HG03196 (cell line): Measurements from ENCODE around the gene SMIM1.
"Not testable (repeated sequence)": the region's sequence is repeated elsewhere in the genome, so short reads cannot be mapped to it uniquely, and the experiment has no call there.

Experiments
- ATAC-seq: cut with Tn5 transposase; IDR thresholded peaks from one replicate; pipeline ENCODE4 v1.9.1; 2021; ENCODE audit not compliant: unreplicated experiment

The SMIM1 gene

DNA sequence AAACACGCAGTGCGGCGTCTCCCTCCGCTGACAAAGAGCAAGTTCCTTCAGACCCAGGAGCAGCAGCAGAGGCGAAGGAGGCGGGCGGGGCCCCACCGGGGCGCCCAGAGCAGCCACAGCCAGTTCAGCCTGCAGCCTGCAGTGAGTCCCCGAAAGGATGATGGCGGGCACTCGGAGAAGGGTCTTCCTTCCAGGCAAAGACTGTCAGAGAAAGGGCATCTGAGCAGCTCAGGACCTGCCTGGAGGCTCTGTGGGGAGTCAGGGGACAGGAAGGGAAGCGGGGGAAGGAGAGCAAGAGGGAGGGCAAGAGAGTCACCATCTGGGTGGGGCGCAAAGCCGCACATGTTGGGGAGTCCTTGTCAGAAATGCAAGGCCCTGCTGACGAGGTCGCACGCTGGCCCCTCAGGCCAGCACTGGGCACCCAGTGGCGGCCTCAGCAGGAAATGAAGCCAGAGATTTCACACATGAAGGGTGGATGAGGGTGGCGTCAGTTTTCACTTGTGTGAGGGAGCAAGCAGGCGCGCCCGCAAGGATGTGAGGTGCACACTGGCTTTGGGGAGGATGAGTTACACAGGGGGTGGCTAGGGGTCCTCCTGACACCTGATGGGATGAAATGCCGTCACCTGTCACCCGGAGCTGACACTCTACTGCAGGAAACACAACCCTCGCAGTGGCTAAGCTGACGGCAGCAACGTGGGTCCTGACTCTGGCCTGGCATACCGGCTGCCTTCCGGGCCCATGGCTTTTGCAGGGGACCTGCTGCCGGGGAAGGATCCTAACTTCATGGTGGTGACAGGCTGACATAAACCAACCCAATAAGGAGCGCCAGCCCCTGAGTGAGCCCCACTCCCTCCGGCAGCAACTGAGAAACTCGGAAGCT is 17.1 kb downstream of the SMIM1 start:
- ATAC-seq, result no peak

DNA sequence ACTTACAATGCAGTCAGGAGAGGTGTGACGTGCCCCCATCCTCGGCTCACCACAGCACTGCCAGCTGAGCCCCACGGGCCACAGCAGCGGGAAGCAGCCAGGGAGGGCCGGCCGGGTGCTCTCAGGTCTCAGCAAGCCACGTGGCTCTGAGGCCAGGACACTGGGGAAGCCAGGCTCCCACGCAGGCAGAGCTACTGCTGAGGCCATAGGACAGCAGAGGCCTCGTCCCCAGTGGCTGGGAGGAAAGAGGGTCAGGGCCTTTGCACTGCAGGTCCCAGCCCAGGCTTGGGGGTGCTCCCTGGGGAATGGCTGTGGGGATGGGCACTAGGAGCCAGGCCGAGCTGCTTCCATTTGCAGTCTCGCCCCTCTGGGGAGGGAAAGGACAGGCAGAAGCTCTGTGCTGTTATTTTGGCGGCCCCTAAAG is 18.0 kb downstream of the SMIM1 start:
- ATAC-seq, result no peak

DNA sequence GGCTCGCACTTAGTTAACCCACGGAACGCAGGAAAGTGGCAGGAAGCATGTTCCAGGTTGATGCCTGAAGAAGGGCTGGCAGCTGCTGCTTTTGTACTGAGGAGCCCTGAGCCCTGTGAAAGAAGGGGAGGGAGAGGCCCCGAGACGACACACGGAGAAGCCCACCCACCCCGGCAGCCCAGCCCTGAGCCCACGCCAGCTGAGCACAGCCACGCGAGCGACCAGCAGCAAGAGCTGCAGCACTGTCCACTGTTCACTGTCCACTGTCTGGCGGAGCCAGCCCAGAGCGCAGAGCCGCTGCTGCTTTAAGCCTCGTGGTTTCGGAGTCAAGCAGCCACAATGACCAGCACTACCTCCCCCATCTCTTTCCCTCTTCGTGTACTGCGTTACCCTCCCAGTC is 18.4 kb downstream of the SMIM1 start:
- ATAC-seq, result no peak

DNA sequence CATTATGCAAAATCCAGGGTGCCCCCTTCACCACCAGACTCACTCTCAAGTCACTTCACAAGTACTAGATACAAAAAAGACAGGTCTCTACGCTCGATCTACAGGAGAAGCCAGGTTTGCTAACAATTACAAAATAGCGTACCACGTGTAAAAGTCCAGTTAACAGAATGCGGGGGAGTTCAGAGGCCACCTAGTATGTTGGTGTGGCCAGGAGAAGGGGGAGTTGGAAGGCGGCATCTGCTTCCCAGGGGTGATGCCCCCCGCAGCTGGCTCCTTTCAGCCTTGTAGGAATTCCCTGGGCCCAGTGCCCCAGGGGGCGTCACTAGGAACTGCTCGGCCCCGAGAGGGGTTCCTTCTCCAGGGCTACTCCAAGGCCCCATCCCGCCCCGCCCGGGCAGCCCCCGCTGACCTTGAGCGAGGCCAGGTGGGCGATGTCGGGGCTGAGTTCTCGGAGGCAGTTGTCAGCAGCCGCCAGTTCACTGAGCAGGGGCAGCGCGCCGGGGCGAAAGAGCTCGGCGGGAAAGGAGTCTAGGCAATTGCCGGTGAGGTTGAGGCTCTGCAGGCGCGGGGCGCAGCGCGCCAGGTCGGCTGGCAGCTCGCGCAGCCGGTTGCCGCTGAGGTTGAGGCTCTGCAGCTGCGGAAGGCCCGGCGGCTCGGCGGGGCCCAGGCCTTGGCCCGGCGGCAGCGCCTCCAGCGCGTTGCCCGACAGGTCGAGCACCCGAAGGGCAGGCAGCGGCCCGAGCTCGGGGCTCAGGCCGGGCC is 23.1 kb downstream of the SMIM1 start:
- peak; percentile 19 for ATAC-seq

DNA sequence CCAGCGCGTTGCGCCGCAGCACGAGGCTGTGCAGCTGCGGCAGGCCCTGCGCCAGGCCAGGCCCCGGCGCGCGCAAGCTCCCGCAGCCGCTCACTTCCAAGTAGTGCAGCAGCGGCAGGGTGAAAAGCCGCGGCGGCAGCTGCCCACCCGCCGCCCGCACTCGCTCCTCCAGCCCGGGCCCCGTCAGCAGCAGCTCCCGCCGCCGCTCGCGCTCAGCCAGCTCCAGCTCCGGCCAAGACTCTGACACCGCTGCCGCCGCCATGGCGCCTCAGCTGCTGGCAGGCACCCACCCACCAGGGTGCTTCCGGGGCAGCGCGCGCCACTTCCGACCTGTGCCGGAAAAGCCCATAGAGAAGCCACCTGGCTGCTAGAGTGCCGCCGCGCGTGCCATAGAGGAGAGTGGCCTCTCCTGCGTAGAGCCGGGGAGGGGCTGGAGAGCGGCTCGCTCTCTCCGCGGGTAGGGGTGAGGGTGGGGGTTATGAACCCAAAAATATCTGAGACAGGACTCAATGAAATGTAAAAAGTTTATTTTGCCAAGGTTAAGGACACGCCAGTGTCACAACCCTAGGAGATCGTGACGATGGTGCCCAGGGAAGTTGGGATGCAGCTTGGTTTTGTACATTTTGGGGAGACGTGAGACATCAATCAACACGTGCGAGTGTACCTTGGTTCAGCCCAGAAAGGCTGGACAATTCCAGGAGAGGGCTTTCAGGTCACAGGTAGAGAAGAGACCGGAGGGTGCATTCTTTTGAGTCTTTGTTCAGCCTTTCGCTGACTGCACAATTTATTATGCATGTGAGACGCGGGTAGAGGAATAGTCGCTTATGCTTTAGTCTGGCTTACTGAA is 23.9 kb downstream of the SMIM1 start, which contains the start of gene LRRC47:
LRRC47 (minus strand) TSS at position 284 of the 847 bp plus-strand sequence; CDS start at position 262, 22 bp downstream.
- ATAC-seq, result peak; percentile 98

DNA sequence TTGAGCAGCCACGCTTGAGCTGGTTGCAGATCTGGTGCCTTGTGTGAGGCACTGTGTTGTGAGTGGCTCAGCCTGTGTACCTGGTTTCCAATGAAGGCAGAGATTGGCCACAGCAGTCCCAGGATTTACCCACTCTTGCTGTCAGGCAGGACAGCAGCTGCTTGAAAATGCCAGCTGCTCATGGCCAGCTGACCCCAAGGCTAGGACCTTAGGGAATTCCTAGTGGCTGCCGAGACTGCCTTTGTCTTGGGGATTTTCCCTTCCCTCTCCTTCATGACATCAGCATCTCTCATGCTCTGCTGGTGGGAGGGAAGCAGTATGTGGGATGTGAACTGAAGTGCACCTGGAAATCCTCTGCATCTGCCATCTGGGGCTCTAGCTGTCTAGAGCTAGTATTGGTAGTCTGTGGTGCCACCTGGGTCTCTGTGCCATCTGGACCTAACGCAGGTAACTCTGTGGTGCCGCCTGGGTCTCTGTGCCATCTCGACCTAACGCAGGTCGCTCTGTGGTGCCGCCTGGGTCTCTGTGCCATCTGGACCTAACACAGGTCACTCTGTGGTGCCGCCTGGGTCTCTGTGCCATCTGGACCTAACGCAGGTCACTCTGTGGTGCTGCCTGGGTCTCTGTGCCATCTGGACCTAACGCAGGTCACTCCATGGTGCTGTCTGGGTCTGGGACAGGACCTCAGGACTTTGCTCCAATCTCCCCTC is 27.6 kb downstream of the SMIM1 start:
- no peak for ATAC-seq

DNA sequence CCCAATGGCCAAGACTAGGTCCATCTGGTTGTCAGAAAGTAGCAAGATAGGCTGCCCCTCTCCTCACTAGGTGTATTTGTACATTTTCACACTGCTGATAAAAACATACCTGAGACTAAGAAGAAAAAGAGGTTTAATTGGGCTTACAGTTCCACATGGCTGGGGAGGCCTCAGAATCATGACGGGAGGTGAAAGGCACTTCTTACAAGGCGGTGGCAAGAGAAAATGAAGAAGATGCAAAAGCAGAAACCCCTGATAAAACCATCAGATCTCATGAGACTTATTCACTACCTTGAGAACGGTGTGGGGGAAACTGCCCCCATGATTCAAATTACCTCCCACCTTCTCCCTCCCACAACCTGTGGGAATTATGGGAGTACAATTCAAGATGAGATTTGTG is 28.2 kb downstream of the SMIM1 start:
- not testable (repeated sequence) for ATAC-seq

DNA sequence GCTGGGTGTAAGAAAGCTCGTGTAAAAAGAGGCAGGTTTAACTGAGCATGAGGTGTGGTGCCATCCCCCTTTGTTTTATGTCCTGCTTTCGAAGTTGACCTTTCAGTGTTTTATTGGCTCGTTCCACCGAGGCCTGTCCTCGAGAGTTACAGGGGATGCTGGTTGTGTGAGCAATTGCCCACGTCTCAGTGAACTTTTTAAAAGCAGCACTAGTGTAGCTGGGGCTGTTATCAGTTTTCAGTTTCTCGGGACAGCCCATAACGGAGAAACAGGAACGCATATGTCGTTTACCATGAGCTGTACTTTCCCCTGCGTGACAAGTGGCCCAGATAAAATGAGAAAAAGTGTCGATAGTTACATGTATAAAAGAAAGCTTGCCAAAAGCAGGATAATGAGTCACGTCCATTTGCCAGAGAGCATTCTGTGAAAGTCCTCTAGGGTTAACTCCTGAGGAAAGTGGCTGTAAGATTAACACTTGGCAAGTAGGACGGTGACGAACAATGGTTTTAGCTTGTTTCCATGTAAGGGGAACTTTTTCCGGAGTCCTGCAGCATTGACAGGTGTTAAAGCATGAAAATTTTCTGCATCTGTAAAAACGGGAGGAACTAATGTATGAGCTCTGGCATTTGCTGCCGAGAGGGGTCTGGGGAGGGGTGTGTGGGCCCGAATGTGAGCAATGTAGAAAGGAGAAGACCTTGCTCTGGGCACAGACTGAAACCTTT is 31.5 kb downstream of the SMIM1 start:
- ATAC-seq, result no peak

DNA sequence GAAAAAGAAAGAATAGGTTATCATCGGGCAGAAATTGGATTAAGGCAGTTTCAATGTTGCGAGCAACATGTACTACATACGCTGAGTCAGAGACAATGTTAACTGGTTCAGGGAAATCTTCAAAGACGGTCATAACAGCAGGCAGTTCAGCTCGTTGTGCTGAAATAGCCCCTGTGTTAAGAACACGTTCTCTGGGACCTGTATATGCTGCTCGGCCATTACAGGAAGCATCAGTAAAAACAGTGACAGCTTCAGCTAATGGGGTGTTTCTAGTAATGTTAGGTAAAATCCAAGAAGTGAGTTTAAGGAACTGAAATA is 32.0 kb downstream of the SMIM1 start:
- not testable (repeated sequence) for ATAC-seq

DNA sequence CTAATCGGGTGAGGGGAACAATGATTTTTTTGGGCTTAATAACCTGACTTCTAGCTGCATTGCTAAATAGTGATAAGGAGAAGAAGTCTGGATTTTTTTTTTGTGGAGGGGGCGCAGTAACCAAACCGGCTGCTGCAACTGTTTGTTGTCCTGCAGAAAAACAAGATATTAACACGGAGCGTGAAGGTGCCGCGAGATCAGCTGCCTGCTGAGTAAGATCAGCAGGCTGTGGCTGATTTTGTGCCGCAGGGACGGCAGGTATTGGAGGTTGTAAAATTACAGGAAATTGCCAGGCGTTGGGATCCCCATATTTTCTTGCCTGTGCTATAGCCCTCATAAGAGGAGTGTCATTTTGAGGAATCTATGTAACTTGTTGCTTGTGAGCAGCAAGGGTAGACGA is 32.5 kb downstream of the SMIM1 start:
- no peak for ATAC-seq

DNA sequence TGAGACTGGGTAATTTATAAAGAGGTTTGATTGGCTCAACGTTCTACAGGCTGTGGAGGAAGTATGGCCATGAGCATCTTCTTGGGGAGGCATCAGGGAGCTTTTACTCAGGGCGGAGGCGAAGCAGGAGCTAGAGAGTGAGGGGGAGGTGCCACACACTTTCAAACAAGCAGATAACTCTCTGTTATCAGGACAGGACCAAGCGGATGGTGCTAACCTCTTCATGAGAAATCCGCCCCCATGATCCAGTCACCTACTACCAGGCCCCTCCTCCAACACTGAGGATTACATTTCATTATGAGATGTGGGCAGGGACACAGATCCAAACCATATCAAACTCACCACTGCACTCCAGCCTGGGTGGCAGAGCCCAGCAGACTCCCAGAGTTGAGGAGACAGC is 35.2 kb downstream of the SMIM1 start:
- no peak for ATAC-seq

DNA sequence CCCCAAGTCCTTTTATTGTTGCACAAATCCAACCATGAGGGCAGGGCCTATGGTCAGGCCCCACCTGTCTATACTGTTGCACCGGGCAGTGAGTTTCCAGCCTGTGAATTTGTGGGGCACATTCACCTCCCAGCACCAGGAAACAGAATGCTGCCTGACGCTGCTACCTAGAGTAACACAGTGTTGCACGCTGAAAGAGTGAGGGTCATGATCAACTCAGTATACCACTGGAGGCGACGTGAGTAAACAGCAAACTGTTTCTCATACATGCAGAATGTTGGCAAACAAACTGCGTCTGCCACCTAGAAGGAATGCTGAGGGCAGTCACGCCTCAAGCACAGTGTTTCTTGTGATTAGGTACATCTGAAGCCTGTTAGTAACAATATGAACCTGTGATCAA is 37.1 kb downstream of the SMIM1 start:
- no peak for ATAC-seq

DNA sequence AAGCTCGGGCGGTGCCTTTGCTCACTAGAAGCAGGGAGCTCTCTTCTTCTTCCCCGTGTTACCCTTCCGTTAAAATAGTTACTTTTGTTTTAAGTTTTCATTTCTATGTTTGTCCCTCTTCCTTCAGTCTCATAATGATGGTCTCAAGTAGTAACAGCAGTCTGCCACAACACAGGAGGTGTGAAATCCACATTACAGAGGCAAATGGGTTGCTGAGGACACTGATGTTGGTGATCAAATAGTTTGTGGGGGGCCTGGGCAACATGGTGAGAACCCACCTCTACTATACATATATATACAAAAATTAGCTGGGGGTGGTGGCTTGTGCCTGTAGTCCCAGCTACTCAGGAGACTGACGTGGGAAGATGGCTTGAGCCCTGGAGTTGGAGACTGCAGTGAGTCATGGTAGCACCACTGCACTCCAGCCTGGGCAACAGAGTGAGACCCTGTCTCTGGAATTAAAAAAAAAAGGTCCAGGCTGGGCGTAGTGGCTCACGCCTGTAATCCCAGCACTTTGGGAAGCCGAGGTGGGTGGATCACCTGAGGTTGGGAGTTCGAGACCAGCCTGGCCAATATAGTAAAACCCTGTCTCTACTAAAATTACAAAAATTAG is 37.7 kb downstream of the SMIM1 start:
- ATAC-seq, result not testable (repeated sequence)

DNA sequence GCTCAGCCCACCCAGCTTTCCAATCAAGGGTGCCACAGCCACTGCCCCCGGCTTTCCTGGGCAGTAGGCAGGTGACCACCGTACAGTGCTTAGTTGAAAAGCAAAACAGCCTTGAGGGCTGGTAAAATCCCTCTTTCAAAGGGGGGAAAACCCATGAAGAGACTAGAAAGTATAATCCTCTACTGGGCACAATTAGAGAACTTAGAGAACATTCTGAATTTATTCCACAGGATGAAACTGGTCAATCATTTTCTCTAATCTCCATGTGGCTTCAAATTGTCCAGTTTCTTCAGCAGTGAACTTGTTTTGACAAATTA is 39.0 kb downstream of the SMIM1 start:
- ATAC-seq, result no peak

DNA sequence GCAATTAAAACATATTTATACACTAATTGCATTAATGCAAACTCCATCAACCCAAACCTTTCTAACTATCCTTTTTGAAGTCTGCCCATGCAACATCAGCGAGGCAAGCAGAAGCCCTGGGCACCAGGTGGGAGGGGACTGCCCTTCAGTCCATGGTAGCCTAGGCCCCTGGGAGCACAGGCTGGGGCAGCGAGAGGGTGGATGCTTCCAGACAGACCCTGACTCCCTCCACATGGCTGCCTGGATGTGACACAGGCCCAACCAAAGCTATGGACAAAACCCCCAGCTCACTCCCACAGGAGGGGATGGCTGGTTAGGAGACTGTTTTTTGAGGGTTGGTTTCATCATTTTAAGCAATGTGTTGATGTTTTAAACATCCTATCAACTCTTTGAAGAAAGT is 41.5 kb downstream of the SMIM1 start:
- no peak for ATAC-seq

DNA sequence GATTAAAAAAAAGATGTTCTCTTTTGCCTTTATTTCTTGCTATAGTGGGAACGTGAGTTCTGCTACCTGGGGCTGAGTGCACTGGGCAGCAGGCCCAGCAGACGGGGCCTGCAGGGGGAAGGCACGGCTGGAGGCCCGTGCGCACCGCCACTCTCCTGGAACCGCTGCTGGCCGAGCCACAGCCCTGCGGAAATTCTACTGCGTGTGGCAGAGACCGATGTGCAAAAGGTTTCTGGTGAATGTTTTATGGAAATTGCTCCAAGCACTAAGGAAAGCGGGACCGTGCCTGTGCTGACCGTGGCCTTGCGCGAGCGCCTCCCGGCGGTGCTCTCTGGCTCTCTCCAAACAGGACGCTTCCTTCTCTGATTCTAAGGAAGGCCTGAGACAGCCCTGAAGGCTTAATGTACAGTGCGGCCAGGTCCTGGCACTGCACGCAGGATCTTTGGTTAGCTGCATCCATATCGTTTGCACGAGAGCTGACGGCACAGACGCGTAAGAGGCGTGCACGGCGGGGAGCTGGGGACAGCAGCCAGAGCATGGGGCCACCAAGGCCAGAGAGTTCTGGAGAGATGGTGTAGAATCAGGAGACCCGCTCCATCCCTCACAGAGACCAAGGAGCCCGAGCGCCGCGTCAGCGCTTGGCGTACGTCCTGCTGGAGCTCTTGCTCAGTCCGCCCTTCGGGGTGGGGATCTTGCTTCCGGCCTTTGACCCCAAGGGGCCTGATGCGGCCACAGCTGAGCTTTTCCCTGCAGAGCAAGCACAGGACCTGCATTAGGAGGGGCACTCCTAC is 42.4 kb downstream of the SMIM1 start:
- ATAC-seq, result no peak

DNA sequence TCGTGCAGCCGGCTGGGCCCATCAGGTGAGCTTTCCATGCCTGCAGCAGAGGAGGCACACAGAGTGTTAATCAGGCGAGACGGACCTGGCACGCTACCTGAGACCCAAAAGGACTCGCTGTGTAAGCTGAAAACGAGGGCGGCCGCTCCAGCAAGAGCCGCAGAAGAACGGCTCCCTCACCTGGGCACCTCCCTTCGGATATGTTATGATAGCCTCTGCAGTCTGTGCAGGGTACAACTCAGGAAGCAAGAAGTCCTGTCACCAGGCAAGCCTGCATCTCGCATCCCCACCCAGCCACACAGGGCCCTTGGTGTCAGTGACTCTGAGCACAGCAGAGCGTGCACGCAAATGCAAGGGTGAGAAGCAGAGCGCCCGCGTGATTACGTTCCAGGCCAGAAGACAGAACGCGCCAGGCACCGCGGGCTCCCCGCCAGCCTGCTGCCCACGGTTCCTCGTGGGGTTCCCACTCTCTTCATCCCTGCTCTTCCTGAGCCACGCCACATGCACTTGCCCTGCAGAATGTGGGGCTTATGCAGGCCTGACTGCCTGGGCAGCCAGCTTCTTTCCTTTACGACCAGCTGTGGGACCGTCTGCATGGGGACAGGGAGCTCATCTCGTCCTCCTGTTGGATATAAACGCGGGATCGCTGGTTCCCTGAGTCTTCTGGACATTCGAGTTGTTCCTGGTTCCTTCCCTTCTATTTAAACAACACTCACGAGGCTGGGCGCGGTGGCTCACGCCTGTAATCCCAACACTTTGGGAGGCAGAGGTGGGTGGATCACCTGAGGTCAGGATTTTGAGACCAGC is 44.0 kb downstream of the SMIM1 start:
- no peak for ATAC-seq

DNA sequence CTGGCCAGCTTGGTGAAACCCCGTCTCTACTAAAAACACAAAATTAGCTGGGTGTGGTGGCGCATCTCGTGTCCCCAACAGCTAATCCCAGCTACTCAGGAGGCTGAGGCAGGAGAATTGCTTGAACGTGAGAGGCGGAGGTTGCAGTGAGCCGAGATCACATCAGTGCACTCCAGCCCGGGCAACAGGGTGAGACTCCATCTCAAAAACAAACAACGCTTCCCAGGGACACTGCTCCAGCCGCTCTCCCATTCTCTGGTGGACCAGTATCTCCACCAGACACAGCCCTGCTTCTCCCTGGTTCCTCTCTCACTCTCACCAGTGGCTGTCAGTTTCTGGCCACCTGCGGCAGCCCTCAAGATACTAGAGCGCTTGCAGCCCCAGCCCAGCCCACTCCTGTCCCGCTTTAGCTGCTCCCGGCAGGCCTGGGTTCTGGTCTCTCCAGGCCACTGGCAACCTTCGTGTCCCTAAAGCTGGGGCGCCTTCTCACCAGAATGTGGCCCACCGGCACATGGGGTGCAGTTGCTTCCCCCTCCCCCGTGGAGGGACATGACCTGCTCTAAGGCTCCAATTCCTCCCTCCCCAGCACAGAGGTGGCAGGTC is 44.7 kb downstream of the SMIM1 start:
- ATAC-seq, result no peak
